UCSD-AML1 (cell line): Measurements from ENCODE around the gene ANO10.

ENCODE experiments used
- DNase-seq: peaks from one replicate; lab custom pipeline; 2025; ENCODE audit not compliant: unreplicated experiment; lab: John Stamatoyannopoulos, UW

ANO10 gene

DNA sequence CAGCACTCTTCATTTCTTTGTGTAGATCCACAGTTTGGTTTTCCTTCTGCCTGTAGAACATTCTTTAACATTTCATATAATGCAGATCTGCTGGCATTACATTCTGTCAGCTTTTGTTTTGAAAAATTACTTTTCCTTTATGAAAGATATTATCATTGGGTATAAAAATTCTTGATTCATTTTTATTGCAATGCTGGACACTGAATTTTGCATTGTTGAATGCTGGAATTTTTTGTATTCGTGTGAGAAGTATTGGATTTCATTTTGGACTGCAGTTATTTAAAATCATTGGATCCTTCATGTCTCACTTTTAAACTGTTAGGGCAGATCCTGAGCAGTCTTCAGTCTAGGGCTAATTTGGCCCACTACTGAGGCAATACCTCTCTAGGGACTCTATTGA is 268.4 kb downstream of the ANO10 start:
- DNase-seq: no peak

DNA sequence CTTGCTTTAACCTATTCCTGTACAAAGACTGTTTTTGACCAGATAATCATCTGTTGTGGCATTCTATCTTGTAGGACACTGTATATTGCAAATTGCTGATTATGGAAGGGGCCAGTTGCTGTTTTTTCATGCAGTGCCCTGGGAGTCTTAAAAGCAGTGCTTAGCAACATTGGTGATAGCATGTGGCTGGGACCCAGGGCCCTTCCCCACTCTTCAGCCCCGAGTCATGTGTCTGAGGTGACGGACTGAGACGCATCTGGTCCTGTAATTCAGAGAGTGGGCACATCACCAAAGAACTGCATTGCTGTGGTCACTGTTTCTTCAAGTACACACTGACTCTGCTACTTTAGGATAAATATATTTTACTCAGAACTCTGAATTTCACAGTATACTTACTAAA is 272.1 kb downstream of the ANO10 start:
- no peak for DNase-seq

DNA sequence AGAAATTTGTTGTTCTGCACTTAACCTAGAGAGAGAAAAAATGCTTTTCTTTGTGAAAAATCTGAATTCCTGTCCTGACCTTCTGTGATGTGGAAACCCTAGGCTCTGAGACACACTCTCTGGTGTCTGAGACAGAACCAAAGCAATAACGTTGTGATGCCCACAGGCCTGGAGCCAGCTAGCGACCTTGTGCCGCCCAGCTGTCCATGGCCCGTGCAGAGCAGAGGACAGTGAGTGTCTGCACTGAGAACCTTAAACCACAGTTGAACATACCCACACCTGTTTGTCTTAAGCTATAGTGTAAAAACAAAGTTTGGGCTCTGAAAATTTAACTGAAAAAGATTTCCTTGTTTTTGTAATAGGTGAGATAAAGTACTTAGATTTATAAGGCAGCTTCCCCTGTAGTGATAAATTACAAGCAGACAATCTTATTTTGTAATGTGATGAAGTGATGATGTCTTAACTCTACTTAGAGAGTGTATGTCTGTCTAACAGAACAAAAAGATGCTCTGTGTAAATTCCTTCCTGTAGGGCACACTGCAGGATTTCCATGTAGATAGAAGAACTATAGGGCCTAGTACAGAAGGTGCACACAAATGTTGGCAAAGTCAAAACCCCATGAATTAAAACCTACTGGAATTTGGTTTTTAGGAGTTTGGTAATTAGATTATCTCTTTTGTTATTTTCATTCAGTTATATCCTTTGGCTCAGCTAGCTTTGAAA is 272.8 kb downstream of the ANO10 start:
- no peak for DNase-seq

DNA sequence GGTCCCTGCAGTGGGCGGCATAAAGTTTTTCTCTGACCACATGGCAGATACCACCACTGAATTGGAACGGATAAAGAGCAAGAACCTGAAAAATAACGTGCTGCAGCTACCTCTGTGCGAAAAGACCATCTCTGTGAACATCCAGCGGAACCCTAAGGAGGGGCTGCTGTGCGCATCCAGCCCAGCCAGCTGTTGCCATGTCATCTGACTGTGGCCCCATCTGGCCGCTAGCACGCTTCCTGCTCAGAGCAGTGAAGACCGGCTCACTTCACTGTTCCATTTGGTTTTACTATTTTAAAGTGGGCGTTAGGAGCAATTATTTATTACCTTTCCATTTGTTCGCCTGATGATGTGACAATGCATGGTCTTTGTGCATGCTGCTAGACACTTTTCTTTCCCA is 273.5 kb downstream of the ANO10 start:
- DNase-seq: no peak

- no peak for DNase-seq
Measured at GRCh38 chr3:43347774-43348173, 274.0 kb downstream of the ANO10 start.

DNA sequence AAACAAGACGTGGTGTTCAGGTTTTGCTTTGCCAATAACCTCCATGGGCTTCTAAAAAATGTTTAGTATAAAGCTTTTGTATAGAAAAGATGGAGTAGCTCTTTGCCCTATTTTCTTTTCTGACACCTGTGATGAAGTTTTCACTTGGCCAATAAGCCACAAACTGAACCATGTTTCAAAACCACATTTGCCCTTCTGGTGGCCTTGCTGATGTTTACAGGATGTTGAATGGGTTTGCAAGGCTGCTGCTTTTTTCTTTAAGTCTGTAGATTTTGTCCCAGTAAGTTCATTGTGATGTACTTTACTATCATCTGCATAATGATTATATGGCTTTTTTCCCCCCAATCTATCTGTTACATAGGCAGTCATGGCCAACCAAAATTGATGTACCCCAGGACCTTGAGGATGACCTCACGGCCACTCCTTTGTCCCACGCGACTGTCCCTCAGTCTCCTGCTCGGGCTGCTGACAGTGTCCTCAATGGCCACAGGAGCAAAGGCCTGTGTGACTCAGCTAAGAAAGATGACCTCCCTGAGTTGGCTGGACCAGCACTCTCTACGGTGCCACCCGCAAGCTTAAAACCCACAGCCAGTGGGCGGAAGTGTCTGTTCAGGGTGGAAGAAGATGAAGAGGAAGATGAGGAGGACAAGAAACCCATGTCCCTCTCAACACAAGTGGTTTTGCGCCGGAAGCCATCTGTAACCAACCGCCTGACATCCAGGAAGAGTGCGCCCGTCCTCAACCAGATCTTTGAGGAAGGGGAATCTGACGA is 274.6 kb downstream of the ANO10 start:
- no peak for DNase-seq

- no peak for DNase-seq
Measured at GRCh38 chr3:43345877-43346276, 275.9 kb downstream of the ANO10 start.

- no peak for DNase-seq
Measured at GRCh38 chr3:43345246-43345645, 276.6 kb downstream of the ANO10 start.

- no peak for DNase-seq
Measured at GRCh38 chr3:43344520-43344919, 277.3 kb downstream of the ANO10 start.

GRCh38 chr3:43343815-43344214 is 278.0 kb downstream of the ANO10 start:
- DNase-seq: no peak

GRCh38 chr3:43343185-43343584 is 278.6 kb downstream of the ANO10 start:
- DNase-seq: no peak

DNA sequence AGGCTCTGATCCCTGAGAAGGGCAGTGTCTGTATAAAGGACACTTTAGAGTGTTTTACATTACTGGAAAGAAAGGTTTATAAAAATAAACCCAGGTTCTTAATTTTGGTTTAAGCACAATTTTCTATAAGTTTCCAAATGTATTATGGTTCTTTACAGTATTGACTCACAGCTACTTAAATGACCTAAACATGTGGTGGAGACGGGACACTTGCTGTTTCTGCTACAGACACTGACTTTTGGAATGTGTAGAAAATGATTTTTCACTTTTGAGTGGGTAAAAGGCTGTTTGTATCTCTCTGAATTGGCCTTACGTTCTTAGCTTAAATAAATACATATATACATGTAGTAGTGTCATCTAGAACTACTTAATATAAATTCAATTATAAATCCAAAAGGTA is 280.0 kb downstream of the ANO10 start:
- DNase-seq: no peak

DNA sequence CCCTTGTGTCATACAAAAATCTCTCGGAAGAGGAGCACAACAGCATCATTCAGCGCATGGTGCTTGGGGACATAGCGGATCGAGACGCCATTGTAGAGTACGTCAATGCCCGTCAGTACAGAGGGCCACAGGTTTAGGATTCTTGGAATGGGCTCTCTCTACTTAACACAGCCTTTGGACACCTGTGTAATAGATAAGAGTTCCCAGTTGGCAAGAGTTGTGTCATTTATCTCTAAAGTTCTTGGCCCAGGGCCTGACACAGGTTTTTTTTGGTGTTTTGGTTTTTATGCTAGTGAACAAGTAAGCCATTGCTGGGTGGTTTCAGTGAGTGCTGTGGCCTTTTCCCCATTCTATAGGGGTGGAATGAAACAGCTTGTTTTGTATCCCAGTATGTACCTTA is 281.4 kb downstream of the ANO10 start:
- DNase-seq: no peak

DNA sequence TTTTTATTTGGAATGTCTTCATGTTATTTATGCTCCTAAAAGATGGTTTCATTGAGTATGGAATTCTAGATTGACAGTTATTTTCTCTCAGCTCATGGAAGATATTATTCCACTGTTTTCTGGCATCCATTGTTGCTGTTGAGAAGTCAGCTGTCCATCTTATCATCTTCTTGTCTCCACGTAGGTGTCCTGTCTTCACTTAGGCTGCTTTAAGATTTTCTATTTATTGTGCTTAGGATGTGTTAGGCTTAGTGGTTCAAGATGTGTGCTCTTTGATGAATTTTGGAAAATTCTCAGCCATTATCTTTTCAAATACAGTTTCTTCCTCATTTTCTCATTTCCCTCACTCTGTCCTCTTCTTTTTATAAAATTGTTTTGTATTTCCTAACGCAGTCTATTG is 283.5 kb downstream of the ANO10 start:
- DNase-seq: no peak

DNA sequence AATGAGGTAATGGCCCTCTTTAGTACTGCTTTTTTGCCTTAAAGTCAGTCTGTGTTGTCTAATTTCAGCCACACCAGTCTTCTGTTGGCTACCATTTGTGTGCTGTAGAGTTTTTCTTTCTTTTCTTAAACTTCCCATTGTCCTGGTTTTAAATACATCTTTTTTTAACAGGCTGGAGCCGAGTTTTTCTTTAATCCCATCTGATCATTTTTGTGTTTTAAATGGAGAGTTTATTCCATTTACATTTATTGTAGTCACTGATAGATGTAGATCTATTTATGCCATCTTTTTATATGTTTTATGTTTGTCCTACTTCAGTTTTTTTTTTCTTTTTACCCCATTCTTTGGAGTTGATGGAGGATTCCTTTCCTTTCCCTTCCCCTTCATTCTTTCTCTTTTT is 286.0 kb downstream of the ANO10 start:
- no peak for DNase-seq

DNA sequence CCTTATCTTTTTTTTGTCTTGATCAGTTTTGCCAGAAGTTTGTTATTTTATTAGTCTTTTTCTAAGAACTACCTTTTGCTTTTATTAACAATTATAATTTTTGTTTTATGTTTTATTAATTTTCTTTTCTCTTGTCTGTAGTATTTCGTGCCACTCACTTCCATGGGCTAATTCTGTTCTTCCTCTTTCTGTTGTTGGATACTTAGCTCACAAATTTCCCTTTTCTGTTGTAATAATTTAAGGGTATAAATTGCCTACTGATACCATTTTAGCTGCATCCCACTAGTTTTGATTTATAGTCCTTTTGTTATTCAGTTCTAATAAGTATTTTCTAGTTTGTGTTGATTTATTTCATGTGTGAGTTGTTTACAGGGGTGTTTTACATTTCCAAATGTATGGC is 286.8 kb downstream of the ANO10 start:
- no peak for DNase-seq

GRCh38 chr3:43331381-43331780 is 290.4 kb downstream of the ANO10 start:
- DNase-seq: no peak

GRCh38 chr3:43330981-43331380 is 290.8 kb downstream of the ANO10 start:
- DNase-seq: no peak

GRCh38 chr3:43328653-43329052 is 293.2 kb downstream of the ANO10 start:
- no peak for DNase-seq

GRCh38 chr3:43327582-43327979 is 294.2 kb downstream of the ANO10 start:
- no peak for DNase-seq

- DNase-seq: no peak
Measured at GRCh38 chr3:43326891-43327581, 294.8 kb downstream of the ANO10 start.

GRCh38 chr3:43323541-43323940 is 298.3 kb downstream of the ANO10 start:
- no peak for DNase-seq
